Smooth muscle cell (in vitro differentiated cells): ENCODE measurements around the gene WDFY2. TPM values are rescaled to one million over a fixed set of nuclear protein-coding genes. Genes with fewer than 3 reads are reported as not detected.

Experiments used
- DNase-seq: peaks from one replicate; lab custom pipeline; 2025; ENCODE audit not compliant: unreplicated experiment; lab: John Stamatoyannopoulos, UW
- H2AFZ ChIP-seq: fragments of 200-600 bp; sonication (generic); 2 replicates; pipeline ENCODE4 v1.6.0; 2016; ENCODE audit warnings: antibody characterized with exemption, low read depth, mild to moderate bottlenecking
- H3F3A ChIP-seq: fragments of 200-600 bp; sonication (generic); 2 replicates; pipeline ENCODE4 v1.6.0; 2017; ENCODE audit warnings: antibody characterized with exemption, low read depth
- H3K27ac ChIP-seq: fragments of 200-600 bp; sonication (generic); 2 replicates; pipeline ENCODE4 v1.5.1; 2016; ENCODE audit warnings: low read depth, mild to moderate bottlenecking
- H3K27me3 ChIP-seq: fragments of 200-600 bp; sonication (generic); 2 replicates; pipeline ENCODE4 v1.6.1; 2016; ENCODE audit warnings: low read depth, mild to moderate bottlenecking
- H3K36me3 ChIP-seq: fragments of 200-600 bp; sonication (generic); 2 replicates; pipeline ENCODE4 v1.5.1; 2016; ENCODE audit warnings: low read depth
- H3K4me1 ChIP-seq: fragments of 200-600 bp; sonication (generic); 2 replicates; pipeline ENCODE4 v1.5.1; 2016; ENCODE audit warnings: low read depth
- H3K4me2 ChIP-seq: fragments of 200-600 bp; sonication (generic); 2 replicates; pipeline ENCODE4 v1.6.0; 2016; ENCODE audit warnings: mild to moderate bottlenecking
- H3K4me3 ChIP-seq: fragments of 200-600 bp; sonication (generic); 2 replicates; pipeline ENCODE4 v1.5.1; 2016; ENCODE audit warnings: mild to moderate bottlenecking
- H3K79me2 ChIP-seq: fragments of 200-600 bp; sonication (generic); 2 replicates; pipeline ENCODE4 v1.6.0; 2016; ENCODE audit warnings: low read depth, mild to moderate bottlenecking
- H3K9ac ChIP-seq: fragments of 200-600 bp; sonication (generic); 2 replicates; pipeline ENCODE4 v1.6.0; 2016; ENCODE audit warnings: low read depth
- H3K9me3 ChIP-seq: fragments of 200-600 bp; sonication (generic); replicated peaks from 2 replicates; pipeline ENCODE4 v1.5.1; 2016; ENCODE audit warnings: low read depth
- H4K20me1 ChIP-seq: fragments of 200-600 bp; sonication (generic); 2 replicates; pipeline ENCODE4 v1.6.0; 2016; ENCODE audit warnings: low read depth
- CTCF ChIP-seq: fragments of 200-600 bp; sonication (generic); IDR thresholded peaks from 2 replicates; pipeline ENCODE4 v1.5.1; 2017; ENCODE audit warnings: borderline replicate concordance, mild to moderate bottlenecking, antibody characterized with exemption; ENCODE audit not compliant: insufficient read depth, poor library complexity, severe bottlenecking
- WGBS: methylation state at CpG from one replicate; pipeline ENCODE4 v1.1.7; 2016; ENCODE audit warnings: low lambda C conversion rate; 5-methylcytosine and 5-hydroxymethylcytosine counted together
- polyA plus RNA-seq: library from polyadenylated mRNA; unstranded; fragments of >200 nt; fragmentation: Nextera tagmentation; extraction: Ambion mirVana; gene quantifications from 2 replicates; pipeline ENCODE4 v1.2.1, GENCODE V29; 2016
- total RNA-seq: library from RNA; depleted of rRNA; stranded (reverse); fragments of >200 nt; gene quantifications from 2 replicates; pipeline ENCODE4 v1.2.3, GENCODE V29; 2014

WDFY2 gene
- total and polyA plus RNA-seq, 2 experiments from 2014 or later: 6.6 to 13.7 TPM

DNA sequence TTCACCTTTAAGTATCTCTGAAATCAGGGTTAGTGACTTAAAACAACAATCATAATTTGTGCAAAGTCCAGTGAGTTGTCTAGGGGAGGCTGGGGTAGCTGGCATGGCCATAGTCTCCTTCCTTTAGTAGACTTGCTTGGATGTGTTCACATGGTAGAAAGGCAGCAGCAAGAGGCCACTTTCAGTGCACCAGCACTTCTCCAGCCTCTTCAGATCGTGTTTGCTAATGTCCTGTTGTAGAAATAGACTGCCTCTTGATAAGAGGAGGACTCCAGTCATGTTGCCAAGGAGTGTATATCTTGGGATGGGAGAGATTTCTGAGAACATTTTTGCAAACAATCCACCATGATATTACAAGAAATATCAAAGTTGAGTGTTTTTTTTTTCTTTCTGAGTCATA, 22.9 kb downstream of the WDFY2 start:
- H3K36me3 ChIP-seq: no peaks in the 10 kb centered on the region
- H3K27ac ChIP-seq: no peak overlapping the region
- TF ChIP-seq CTCF: no peak
- H3K79me2 ChIP-seq: peaks cover 59% of the 10 kb centered on the region
- 96% methylated on average over 1 of the region's 1 CpG for WGBS
- H4K20me1 ChIP-seq: peaks cover 32% of the 10 kb centered on the region
- no peaks in the 10 kb centered on the region for H3F3A ChIP-seq
- H3K27me3 ChIP-seq: no peaks in the 10 kb centered on the region
- no peak overlapping the region for H3K4me3 ChIP-seq
- no peak overlapping the region for H2AFZ ChIP-seq
- H3K4me2 ChIP-seq: no peak overlapping the region
- no peak overlapping the region for H3K9ac ChIP-seq
- no peaks in the 10 kb centered on the region for H3K4me1 ChIP-seq
- H3K9me3 ChIP-seq: no peaks in the 10 kb centered on the region
- DNase-seq: no peak

GRCh38 chr13:51608857-51609406, 24.7 kb downstream of the WDFY2 start:
- no peak for DNase-seq
- Histone ChIP-seq H3K79me2 (peaks cover 62% of the 10 kb centered on the region), H3K36me3 (no peaks in the 10 kb centered on the region), H3F3A (peaks cover 3% of the 10 kb centered on the region), H3K9me3 (no peaks in the 10 kb centered on the region), H3K9ac (no peak overlapping the region), H4K20me1 (peaks cover 31% of the 10 kb centered on the region), H3K4me3 (no peak overlapping the region), H3K27me3 (no peaks in the 10 kb centered on the region), H2AFZ (no peak overlapping the region), H3K4me1 (no peaks in the 10 kb centered on the region), H3K4me2 (no peak overlapping the region), H3K27ac (no peak overlapping the region)
- no peak for TF ChIP-seq CTCF
- 97% methylated on average over 2 of the region's 2 CpGs for WGBS

- 87% methylated on average over 3 of the region's 3 CpGs for WGBS
Measured at GRCh38 chr13:51612867-51613266, 28.6 kb downstream of the WDFY2 start.

More at GRCh38 chr13:51612867-51613266, 28.6 kb downstream of the WDFY2 start:
- Histone ChIP-seq H3K27ac (no peak overlapping the region), H3K36me3 (no peaks in the 10 kb centered on the region), H3K9ac (no peak overlapping the region), H3K4me2 (no peak overlapping the region), H3K79me2 (peaks cover 70% of the 10 kb centered on the region), H3K27me3 (no peaks in the 10 kb centered on the region), H3K4me3 (no peak overlapping the region), H3K9me3 (no peaks in the 10 kb centered on the region), H2AFZ (no peak overlapping the region), H3K4me1 (no peaks in the 10 kb centered on the region), H4K20me1 (peaks cover 37% of the 10 kb centered on the region), H3F3A (peaks cover 3% of the 10 kb centered on the region)
- TF ChIP-seq CTCF: no peak
- DNase-seq: no peak
